Cardiac muscle cell (in vitro differentiated cells and primary cell): ENCODE results near the gene MARCO. TPM values are rescaled to one million over a fixed set of nuclear protein-coding genes. Genes with fewer than 3 reads are reported as not detected.

Experiments used
- DNase-seq, 2 donors: peaks; one replicate each; pipeline versions ENCODE4 v3.0.0 to v3.0.0-alpha.2; 2010 to 2017; ENCODE audit warnings: low read depth in 1 of 2, low spot score in 1 of 2
- H3K27ac ChIP-seq: fragments of 200-600 bp; sonication (generic); 2 replicates; pipeline ENCODE4 v1.5.1; 2016
- H3K27me3 ChIP-seq: fragments of 200-600 bp; sonication (generic); 2 replicates; pipeline ENCODE4 v1.6.0; 2016; ENCODE audit warnings: control low read depth
- H3K36me3 ChIP-seq: fragments of 200-600 bp; sonication (generic); 2 replicates; pipeline ENCODE4 v1.5.1; 2016; ENCODE audit warnings: control low read depth
- H3K4me1 ChIP-seq: fragments of 200-600 bp; sonication (generic); 2 replicates; pipeline ENCODE4 v1.8.1; 2017; ENCODE audit warnings: low read depth, mild to moderate bottlenecking, mixed run types
- H3K4me3 ChIP-seq: fragments of 200-600 bp; sonication (generic); 2 replicates; pipeline ENCODE4 v1.5.1; 2016; ENCODE audit warnings: mild to moderate bottlenecking
- H3K9me3 ChIP-seq: fragments of 200-600 bp; sonication (generic); 2 replicates; pipeline ENCODE4 v1.5.1; 2017; ENCODE audit warnings: low read depth, mild to moderate bottlenecking, control low read depth
- polyA plus RNA-seq: library from polyadenylated mRNA; unstranded; fragments of >200 nt; fragmentation: Nextera tagmentation; extraction: Ambion mirVana; gene quantifications from 2 replicates; pipeline ENCODE4 v1.2.1, GENCODE V29; 2016
- total RNA-seq: library from RNA; depleted of rRNA; stranded (reverse); fragments of >200 nt; gene quantifications from 2 replicates; pipeline ENCODE4 v1.2.3, GENCODE V29; 2016
- TF ChIP-seq, protein P1 (sequence below): IDR thresholded peaks from 2 replicates; pipeline ENCODE4 v1.5.1; 2012; ENCODE audit warnings: low read depth, mild to moderate bottlenecking, low read length

Gene MARCO
- total and polyA plus RNA-seq, 2 experiments from 2014 or later, result not detected

GRCh38 chr2:118980022-118980421, 38.0 kb downstream of the MARCO start:
- no peaks in the 10 kb centered on the region for H3K36me3 ChIP-seq

GRCh38 chr2:118980573-118980972, 38.6 kb downstream of the MARCO start:
- Histone ChIP-seq H3K9me3 (no peaks in the 10 kb centered on the region), H3K27ac (no peak overlapping the region), H3K4me3 (no peak overlapping the region), H3K36me3 (no peaks in the 10 kb centered on the region), H3K27me3 (peaks cover 38% of the 10 kb centered on the region), H3K4me1 (no peaks in the 10 kb centered on the region)
- TF ChIP-seq, protein P1, sequence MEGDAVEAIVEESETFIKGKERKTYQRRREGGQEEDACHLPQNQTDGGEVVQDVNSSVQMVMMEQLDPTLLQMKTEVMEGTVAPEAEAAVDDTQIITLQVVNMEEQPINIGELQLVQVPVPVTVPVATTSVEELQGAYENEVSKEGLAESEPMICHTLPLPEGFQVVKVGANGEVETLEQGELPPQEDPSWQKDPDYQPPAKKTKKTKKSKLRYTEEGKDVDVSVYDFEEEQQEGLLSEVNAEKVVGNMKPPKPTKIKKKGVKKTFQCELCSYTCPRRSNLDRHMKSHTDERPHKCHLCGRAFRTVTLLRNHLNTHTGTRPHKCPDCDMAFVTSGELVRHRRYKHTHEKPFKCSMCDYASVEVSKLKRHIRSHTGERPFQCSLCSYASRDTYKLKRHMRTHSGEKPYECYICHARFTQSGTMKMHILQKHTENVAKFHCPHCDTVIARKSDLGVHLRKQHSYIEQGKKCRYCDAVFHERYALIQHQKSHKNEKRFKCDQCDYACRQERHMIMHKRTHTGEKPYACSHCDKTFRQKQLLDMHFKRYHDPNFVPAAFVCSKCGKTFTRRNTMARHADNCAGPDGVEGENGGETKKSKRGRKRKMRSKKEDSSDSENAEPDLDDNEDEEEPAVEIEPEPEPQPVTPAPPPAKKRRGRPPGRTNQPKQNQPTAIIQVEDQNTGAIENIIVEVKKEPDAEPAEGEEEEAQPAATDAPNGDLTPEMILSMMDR, result no peak
- no peak for DNase-seq

More at GRCh38 chr2:118980022-118980421, 38.0 kb downstream of the MARCO start:
- TF ChIP-seq, protein P1, result no peak
- no peaks in the 10 kb centered on the region for H3K9me3 ChIP-seq
- no peak overlapping the region for H3K27ac ChIP-seq
- peaks cover 42% of the 10 kb centered on the region for H3K27me3 ChIP-seq
- no peak overlapping the region for H3K4me3 ChIP-seq
- DNase-seq, result no peak
- no peaks in the 10 kb centered on the region for H3K4me1 ChIP-seq

DNA sequence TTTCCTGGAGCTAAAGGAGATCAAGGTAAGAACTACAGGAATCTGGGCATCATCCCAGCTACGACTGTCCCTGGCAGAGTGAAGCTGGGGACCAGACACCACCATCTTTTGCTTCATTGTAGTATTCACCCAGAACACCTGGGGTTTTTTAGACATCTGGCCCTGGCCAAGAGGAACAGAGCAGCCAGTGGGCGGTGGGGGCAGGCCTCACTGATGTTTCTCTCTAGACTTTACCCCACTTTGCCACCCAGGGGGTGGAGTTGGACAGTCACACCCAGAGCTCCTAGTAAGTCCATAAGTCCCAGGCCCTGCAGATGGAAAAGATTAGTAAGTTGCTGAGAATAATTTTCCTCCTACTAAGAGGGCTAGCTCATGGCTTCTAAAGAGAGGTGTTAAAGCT, 39.6 kb downstream of the MARCO start:
- H3K9me3 ChIP-seq, result no peaks in the 10 kb centered on the region
- H3K27ac ChIP-seq, result no peak overlapping the region
- no peaks in the 10 kb centered on the region for H3K4me1 ChIP-seq
- TF ChIP-seq, protein P1, result no peak
- peaks cover 37% of the 10 kb centered on the region for H3K27me3 ChIP-seq
- H3K36me3 ChIP-seq, result no peaks in the 10 kb centered on the region
- H3K4me3 ChIP-seq, result no peak overlapping the region
- no peak for DNase-seq

DNA sequence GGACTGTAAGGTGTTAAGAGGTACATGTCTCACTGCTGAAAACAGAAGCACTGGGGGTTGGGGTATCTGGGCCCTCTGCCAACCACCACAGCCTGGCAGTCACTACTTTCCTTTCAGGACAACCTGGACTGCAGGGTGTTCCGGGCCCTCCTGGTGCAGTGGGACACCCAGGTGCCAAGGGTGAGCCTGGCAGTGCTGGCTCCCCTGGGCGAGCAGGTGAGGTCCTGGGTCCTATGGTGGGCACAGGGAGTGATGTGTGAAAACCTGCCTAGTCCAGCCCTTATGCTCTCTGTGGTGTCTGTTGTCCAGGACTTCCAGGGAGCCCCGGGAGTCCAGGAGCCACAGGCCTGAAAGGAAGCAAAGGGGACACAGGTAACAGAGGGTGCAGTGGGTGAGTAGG, 40.0 kb downstream of the MARCO start:
- Histone ChIP-seq H3K4me3 (no peak overlapping the region), H3K9me3 (no peaks in the 10 kb centered on the region), H3K27me3 (peaks cover 37% of the 10 kb centered on the region), H3K36me3 (no peaks in the 10 kb centered on the region), H3K4me1 (no peaks in the 10 kb centered on the region), H3K27ac (no peak overlapping the region)
- no peak for DNase-seq
- TF ChIP-seq, protein P1, result no peak

DNA sequence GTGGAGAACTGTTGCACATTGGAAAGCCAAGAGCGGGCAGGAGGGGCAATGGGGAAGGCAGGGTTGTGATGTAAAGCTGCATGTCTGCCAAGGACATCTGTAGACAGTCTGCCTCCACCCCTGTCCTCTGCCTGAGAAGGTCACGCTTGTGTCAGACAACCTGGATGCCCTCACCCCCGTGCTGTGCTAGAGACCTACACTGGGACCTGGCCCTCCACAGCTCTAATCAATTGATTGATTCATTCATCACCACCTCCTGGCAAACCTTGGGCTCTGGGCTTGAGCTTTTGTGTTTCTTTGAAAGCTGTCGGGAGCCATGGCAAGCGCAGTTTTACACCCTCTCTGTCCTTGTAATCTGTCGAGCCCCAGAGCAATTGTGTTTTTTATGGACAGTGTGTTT, 41.1 kb downstream of the MARCO start:
- H3K9me3 ChIP-seq, result no peaks in the 10 kb centered on the region
- peaks cover 47% of the 10 kb centered on the region for H3K27me3 ChIP-seq
- TF ChIP-seq, protein P1, result no peak
- DNase-seq, result no peak
- H3K36me3 ChIP-seq, result no peaks in the 10 kb centered on the region
- H3K4me3 ChIP-seq, result no peak overlapping the region
- H3K4me1 ChIP-seq, result no peaks in the 10 kb centered on the region
- no peak overlapping the region for H3K27ac ChIP-seq

DNA sequence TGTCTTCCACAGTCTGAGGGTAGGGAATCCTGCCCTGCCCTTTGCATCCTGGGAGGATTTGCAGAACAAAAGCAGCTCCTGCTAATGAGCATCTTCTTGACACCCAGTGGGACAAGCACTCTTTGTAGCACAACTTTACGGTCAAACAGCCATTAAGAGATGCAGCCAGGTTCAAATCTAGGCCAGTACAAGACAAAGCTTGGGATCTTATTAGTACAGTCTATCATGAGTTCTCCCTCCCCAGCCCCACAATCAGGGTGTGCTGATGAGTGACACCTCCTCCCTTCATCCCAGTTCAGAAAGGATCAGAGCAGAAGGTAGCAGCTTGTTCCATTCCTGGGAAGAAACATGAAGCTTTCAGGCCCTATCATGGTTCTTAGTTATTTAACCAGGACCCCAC, 41.9 kb downstream of the MARCO start:
- Histone ChIP-seq H3K9me3 (no peaks in the 10 kb centered on the region), H3K4me1 (no peaks in the 10 kb centered on the region), H3K36me3 (no peaks in the 10 kb centered on the region), H3K27ac (no peak overlapping the region), H3K27me3 (peaks cover 51% of the 10 kb centered on the region), H3K4me3 (no peak overlapping the region)
- DNase-seq, result no peak
- TF ChIP-seq, protein P1, result no peak
